MCF 10A (cell line): ENCODE data around the gene CDC25C. TPM values are rescaled to one million over a fixed set of nuclear protein-coding genes. Genes with fewer than 3 reads are reported as not detected.

Experiments
- Bru-seq: library from RNA; stranded (reverse); fragments of 400-500 nt; gene quantifications from one replicate; lab custom pipeline; 2021; lab: Mats Ljungman, UMichigan
- BruChase-seq, 2 experiments: library from RNA; stranded (reverse); fragments of 400-500 nt; gene quantifications; one replicate each; lab custom pipeline; 2021; lab: Mats Ljungman, UMichigan
- BruUV-seq: library from RNA; stranded (reverse); fragments of 400-500 nt; replicated peaks from 2 replicates; lab custom pipeline; 2021; lab: Mats Ljungman, UMichigan
- CTCF ChIA-PET: fragments of 300-600 bp; sonication (Branson Sonifier 250); formaldehyde crosslinking; extraction: SDS; loops from one replicate; lab custom pipeline; 2021; ENCODE audit warnings: antibody characterized with exemption, inconsistent platforms; lab: Yijun Ruan, JAX
- POLR2A ChIA-PET: fragments of 300-600, 350-650 bp; sonication (Branson Sonifier 250); formaldehyde crosslinking; extraction: SDS; loops from one replicate; lab custom pipeline; 2020; ENCODE audit warnings: antibody characterized with exemption, inconsistent platforms; lab: Yijun Ruan, JAX
- DNase-seq: peaks from one replicate; pipeline ENCODE4 v3.0.0-alpha.2; 2018; ENCODE audit not compliant: unreplicated experiment
- H3K27ac Mint-ChIP-seq: one replicate; pipeline ENCODE4 v1.8.0; 2022; ENCODE audit warnings: mild to moderate bottlenecking, low read depth, mixed read lengths; ENCODE audit not compliant: unreplicated experiment
- H3K27me3 Mint-ChIP-seq: one replicate; pipeline ENCODE4 v1.8.0; 2022; ENCODE audit warnings: mixed read lengths; ENCODE audit not compliant: insufficient read depth, unreplicated experiment
- H3K36me3 Mint-ChIP-seq: one replicate; pipeline ENCODE4 v1.8.0; 2022; ENCODE audit warnings: mild to moderate bottlenecking, moderate library complexity, mixed read lengths; ENCODE audit not compliant: insufficient read depth, unreplicated experiment
- H3K4me1 Mint-ChIP-seq: one replicate; pipeline ENCODE4 v1.8.0; 2022; ENCODE audit warnings: mixed read lengths; ENCODE audit not compliant: insufficient read depth, unreplicated experiment
- H3K4me3 Mint-ChIP-seq: one replicate; pipeline ENCODE4 v1.8.0; 2022; ENCODE audit warnings: mild to moderate bottlenecking, moderate library complexity, mixed read lengths; ENCODE audit not compliant: unreplicated experiment
- H3K9me3 Mint-ChIP-seq: one replicate; pipeline ENCODE4 v1.8.0; 2022; ENCODE audit warnings: mixed read lengths; ENCODE audit not compliant: unreplicated experiment
- intact Hi-C: fragments of 100-400 bp; cut with micrococcal nuclease; formaldehyde crosslinking; loops from 2 replicates; pipeline ENCODE4 v1.14.1; 2022
- long read RNA-seq: library from polyadenylated mRNA; stranded (forward); transcript quantifications from one replicate; pipeline ENCODE4 v2.0.0, GENCODE V29; 2022
- total RNA-seq: library from RNA; stranded (reverse); gene quantifications from 2 replicates; pipeline ENCODE4 v1.2.3, GENCODE V29; 2022
- TF ChIP-seq, protein P1 (sequence below): fragments of 200-600 bp; IDR thresholded peaks from one replicate; pipeline ENCODE4 v1.8.0; 2022; ENCODE audit warnings: antibody characterized with exemption, mild to moderate bottlenecking; ENCODE audit not compliant: unreplicated experiment

The CDC25C gene
- total RNA-seq (10.8 and 12.2 TPM in 2 replicates), Bru-seq, nascent RNA (percentile 47 among the genes with signal in this experiment), BruChase-seq, experiment 1, labeled RNA remaining after a 6-hour chase (percentile 41 among the genes with signal in this experiment), BruChase-seq, experiment 2, labeled RNA remaining after a 2-hour chase (percentile 43 among the genes with signal in this experiment)
- long read RNA-seq, transcript CDC25C-201 (14 exons, 2,128 nt) = major isoform, 20 of 53 reads
- long read RNA-seq, partial matches to known transcripts = 3 of 53 reads
- long read RNA-seq, other reads (novel, unspliced or antisense) = 30 of 53 reads

DNA sequence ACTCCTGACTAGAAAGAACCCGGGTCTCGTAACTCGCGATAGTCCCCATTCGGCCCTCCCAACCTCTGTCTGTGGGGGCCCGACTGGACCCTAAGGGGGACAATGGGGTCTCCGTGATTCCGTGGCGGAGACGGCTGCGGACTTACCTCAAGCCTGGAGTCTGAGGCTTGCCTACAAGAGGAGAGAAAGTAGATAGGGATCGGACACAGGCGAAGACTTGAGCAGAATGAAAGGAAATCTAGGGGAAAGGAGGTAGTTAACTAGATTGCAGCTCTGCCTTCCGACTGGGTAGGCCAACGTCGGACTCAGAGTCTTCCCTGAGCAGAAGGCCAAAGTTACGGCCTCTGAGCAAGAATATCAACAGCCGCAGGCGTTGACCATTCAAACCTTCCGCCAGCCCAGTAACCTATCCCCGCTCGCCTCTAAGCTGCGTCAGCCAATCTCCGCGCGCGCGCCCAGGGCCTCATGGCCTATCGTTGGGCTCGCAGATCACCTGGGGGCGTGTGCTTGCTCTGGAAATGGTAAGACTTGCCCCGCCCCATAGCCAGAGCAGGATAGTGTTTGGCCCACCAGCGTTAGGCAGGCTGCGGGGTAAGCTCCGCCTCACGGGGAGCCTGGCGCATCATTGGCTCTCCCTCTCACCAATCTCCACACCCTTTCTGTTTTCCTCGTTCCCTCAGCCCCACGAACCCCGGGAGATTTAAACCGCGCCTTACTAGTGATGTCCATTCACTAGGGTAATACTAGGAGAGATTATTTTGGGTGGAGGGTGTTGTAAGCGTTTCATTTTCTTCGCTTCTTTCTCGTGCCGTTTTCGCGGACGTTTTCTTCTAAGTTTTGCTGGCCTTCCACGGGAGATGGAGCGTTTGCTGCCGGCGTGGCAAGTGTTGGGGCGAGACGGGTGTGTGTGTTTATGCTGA, at the start of gene CDC25C:
Gene CDC25C (minus strand): TSS at position 356 of the 920 bp plus-strand sequence. CDS start 624 bp downstream, outside the sequence.
- POLR2A ChIA-PET = interaction anchor here (0.6 to 13.3 kb wide), 22 partner anchors 8 to 895 kb away, joined by 3 to 395 read pairs (median 3); partner anchors contain the start of genes CDC23, EGR1, ETF1 and KDM3B
- TF ChIP-seq, protein P1, sequence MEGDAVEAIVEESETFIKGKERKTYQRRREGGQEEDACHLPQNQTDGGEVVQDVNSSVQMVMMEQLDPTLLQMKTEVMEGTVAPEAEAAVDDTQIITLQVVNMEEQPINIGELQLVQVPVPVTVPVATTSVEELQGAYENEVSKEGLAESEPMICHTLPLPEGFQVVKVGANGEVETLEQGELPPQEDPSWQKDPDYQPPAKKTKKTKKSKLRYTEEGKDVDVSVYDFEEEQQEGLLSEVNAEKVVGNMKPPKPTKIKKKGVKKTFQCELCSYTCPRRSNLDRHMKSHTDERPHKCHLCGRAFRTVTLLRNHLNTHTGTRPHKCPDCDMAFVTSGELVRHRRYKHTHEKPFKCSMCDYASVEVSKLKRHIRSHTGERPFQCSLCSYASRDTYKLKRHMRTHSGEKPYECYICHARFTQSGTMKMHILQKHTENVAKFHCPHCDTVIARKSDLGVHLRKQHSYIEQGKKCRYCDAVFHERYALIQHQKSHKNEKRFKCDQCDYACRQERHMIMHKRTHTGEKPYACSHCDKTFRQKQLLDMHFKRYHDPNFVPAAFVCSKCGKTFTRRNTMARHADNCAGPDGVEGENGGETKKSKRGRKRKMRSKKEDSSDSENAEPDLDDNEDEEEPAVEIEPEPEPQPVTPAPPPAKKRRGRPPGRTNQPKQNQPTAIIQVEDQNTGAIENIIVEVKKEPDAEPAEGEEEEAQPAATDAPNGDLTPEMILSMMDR = no peak
- peaks cover 37% of the 10 kb centered on the region for H3K4me1 Mint-ChIP-seq
- no peaks in the 10 kb centered on the region for H3K27me3 Mint-ChIP-seq
- H3K4me3 Mint-ChIP-seq = peak within 1 kb of the TSS; percentile 94
- no TSS peak for BruUV-seq
- DNase-seq = peak; percentile 100
- peaks cover 9% of the 10 kb centered on the region for H3K36me3 Mint-ChIP-seq
- CTCF ChIA-PET = interaction anchor here (0.5 to 13.7 kb wide), 9 partner anchors 10 to 580 kb away, joined by 3 to 323 read pairs (median 3); partner anchors contain the start of genes BRD8, KDM3B and KIF20A
- intact Hi-C loops = loop anchor here (2.0 to 10.0 kb wide), 2 partner anchors 119 to 213 kb away; partner anchors contain the start of genes CDC23 and ETF1
- peak within 1 kb of the TSS; percentile 87 for H3K27ac Mint-ChIP-seq
- H3K9me3 Mint-ChIP-seq = no peaks in the 10 kb centered on the region

DNA sequence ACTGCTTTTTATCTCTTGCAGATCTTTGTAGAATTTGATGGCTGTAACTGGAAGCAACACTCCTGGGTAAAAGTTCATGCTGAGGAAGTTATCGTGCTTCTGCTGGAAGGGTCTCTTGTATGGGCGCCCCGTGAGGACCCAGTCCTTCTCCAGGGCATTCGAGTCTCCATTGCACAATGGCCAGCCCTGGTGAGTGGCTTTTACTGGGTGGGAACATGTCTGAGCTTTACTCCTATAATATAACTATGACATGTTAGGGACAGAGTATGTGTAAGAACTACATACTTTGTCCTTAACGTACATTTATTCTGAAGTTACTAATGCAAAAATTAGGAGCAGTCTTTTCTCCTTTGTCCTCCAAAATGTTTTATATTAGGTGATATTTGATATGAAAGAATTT, 41.0 kb upstream of the CDC25C start:
- peaks cover 18% of the 10 kb centered on the region for H3K4me1 Mint-ChIP-seq
- H3K4me3 Mint-ChIP-seq = no peak overlapping the region
- ChIA-PET POLR2A (interaction anchor here (0.8 to 5.7 kb wide), 4 partner anchors 11 to 159 kb away, joined by 3 to 52 read pairs (median 5); no protein-coding TSS in a partner anchor), CTCF (interaction anchor here (0.6 to 7.7 kb wide), 7 partner anchors 16 to 149 kb away, joined by 3 to 131 read pairs (median 4); partner anchors contain the start of gene KDM3B)
- TF ChIP-seq, protein P1 = no peak
- intact Hi-C loops = no loop called here
- peaks cover 59% of the 10 kb centered on the region for H3K36me3 Mint-ChIP-seq
- no peak overlapping the region for H3K27ac Mint-ChIP-seq
- H3K27me3 Mint-ChIP-seq = no peaks in the 10 kb centered on the region
- DNase-seq = no peak
- BruUV-seq = no TSS peak
- H3K9me3 Mint-ChIP-seq = no peaks in the 10 kb centered on the region

DNA sequence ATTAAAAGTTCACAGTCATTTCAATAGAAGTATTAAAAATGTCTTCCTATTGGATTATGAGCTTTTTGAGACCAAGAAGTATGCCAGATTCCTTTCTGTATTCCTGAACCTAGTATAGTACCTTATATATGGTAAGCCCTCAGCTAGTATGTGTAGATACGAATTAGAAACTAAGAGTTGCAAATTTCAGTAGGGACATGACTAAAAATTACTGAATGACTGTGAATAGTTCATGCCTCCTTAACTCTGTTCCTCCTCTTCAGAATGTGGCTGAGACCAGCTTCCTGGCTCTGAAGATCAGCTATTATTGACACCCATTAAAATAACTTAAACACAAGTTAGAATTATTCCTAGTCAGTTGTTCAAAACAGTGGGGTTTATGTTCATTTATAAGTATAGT, 40.6 kb upstream of the CDC25C start:
- TF ChIP-seq, protein P1 = no peak
- no peak overlapping the region for H3K4me3 Mint-ChIP-seq
- H3K27me3 Mint-ChIP-seq = no peaks in the 10 kb centered on the region
- H3K9me3 Mint-ChIP-seq = no peaks in the 10 kb centered on the region
- H3K36me3 Mint-ChIP-seq = peaks cover 55% of the 10 kb centered on the region
- DNase-seq = no peak
- H3K4me1 Mint-ChIP-seq = peaks cover 18% of the 10 kb centered on the region
- BruUV-seq = no TSS peak
- intact Hi-C loops = no loop called here
- CTCF ChIA-PET = interaction anchor here (0.5 to 7.7 kb wide), 7 partner anchors 10 to 149 kb away, joined by 3 to 131 read pairs (median 4); partner anchors contain the start of gene KDM3B
- H3K27ac Mint-ChIP-seq = no peak overlapping the region
- POLR2A ChIA-PET = interaction anchor here (0.9 to 5.7 kb wide), 3 partner anchors 16 to 21 kb away, joined by 3 to 52 read pairs (median 4); no protein-coding TSS in a partner anchor
